Vagina (tissue), 2 donors: ENCODE data around the gene SSU72.

Experiments used
- POLR2AphosphoS5 ChIP-seq, 2 donors: sonication (generic); formaldehyde crosslinking; IDR thresholded peaks; one replicate each; pipeline ENCODE4 v1.9.0; 2017; ENCODE audit warnings: antibody characterized with exemption in 2 of 2, mild to moderate bottlenecking in 2 of 2, low read depth in 1 of 2; ENCODE audit not compliant: insufficient read depth in 1 of 2
- TF ChIP-seq, protein P1 (sequence below), 3 experiments: fragments of 450-650 bp in 2 of 3; fragments of 200-600 bp in 1 of 3; sonication (generic) in 1 of 3; IDR thresholded peaks; one replicate each; pipeline ENCODE4 v1.5.1; 2017 to 2019; ENCODE audit warnings: antibody characterized with exemption in 3 of 3, mild to moderate bottlenecking in 2 of 3, moderate library complexity in 2 of 3

DNA sequence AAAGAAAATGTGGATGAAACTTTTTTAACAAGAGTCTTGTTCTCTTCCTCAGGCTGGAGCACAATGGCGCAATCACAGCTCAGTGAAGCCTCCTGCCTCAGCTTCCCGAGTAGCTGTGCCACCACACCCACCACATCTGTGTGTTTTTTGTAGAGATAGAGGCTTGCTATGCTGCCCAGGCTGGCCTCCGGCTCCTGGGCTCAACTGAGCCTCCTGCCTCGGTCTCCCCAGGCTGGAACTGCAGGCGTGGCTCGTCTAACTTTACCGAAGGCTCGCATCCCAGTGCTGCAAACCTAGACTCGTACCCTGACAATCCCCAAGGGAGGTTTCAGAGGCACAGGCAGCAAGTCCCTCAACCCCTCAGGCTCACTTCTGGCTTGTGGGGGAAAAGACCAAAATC is 14.5 kb downstream of the SSU72 start:
- TF ChIP-seq, protein P1, sequence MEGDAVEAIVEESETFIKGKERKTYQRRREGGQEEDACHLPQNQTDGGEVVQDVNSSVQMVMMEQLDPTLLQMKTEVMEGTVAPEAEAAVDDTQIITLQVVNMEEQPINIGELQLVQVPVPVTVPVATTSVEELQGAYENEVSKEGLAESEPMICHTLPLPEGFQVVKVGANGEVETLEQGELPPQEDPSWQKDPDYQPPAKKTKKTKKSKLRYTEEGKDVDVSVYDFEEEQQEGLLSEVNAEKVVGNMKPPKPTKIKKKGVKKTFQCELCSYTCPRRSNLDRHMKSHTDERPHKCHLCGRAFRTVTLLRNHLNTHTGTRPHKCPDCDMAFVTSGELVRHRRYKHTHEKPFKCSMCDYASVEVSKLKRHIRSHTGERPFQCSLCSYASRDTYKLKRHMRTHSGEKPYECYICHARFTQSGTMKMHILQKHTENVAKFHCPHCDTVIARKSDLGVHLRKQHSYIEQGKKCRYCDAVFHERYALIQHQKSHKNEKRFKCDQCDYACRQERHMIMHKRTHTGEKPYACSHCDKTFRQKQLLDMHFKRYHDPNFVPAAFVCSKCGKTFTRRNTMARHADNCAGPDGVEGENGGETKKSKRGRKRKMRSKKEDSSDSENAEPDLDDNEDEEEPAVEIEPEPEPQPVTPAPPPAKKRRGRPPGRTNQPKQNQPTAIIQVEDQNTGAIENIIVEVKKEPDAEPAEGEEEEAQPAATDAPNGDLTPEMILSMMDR (IDR thresholded peaks at IDR 0.05): no peak
- TF ChIP-seq POLR2AphosphoS5 (IDR thresholded peaks at IDR 0.05; ENCODE audit: insufficient read depth in 1 of 2, low read depth in 1 of 2): no peak
